BJ (cell line): Measurements from ENCODE around the gene OOSP1. TPM values are rescaled to one million over a fixed set of nuclear protein-coding genes. Genes with fewer than 3 reads are reported as not detected.

ENCODE experiments used
- CTCF ChIA-PET: fragments of 350-600 bp; formaldehyde crosslinking; extraction: SDS; loops from one replicate; lab custom pipeline; 2021; ENCODE audit warnings: antibody characterized with exemption, inconsistent platforms; lab: Yijun Ruan, JAX
- POLR2A ChIA-PET: fragments of 300-600 bp; sonication (Branson Sonifier 250); formaldehyde crosslinking; extraction: SDS; loops from one replicate; lab custom pipeline; 2021; ENCODE audit warnings: antibody characterized with exemption; lab: Charles Lee
- DNase-seq: peaks from one replicate; pipeline ENCODE4 v3.0.0-alpha.2; 2011; ENCODE audit warnings: low read depth
- H3K27me3 ChIP-seq: 2 replicates; pipeline ENCODE4 v1.6.0; 2011; ENCODE audit warnings: low read length; ENCODE audit not compliant: control insufficient read depth, insufficient read depth
- H3K36me3 ChIP-seq: 2 replicates; pipeline ENCODE4 v1.5.1; 2011; ENCODE audit warnings: low read length; ENCODE audit not compliant: control insufficient read depth, insufficient read depth
- H3K4me3 ChIP-seq: 2 replicates; pipeline ENCODE4 v1.5.1; 2011; ENCODE audit warnings: low read depth, mild to moderate bottlenecking, control low read depth, low read length
- CTCF ChIP-seq: IDR thresholded peaks from 2 replicates; pipeline ENCODE4 v1.5.1; 2011; ENCODE audit warnings: low read depth, mild to moderate bottlenecking, control low read depth, inconsistent platforms, low read length, moderate library complexity; ENCODE audit not compliant: insufficient read depth
- polyA minus RNA-seq: library from RNA; depleted of rRNA, polyadenylated mRNA; stranded (reverse); fragments of >200 nt; gene quantifications from 2 replicates; pipeline ENCODE4 v1.2.3, GENCODE V29; 2011; rRNA and poly(A)+ RNA removed
- polyA plus RNA-seq: library from polyadenylated mRNA; depleted of rRNA; stranded (reverse); fragments of >200 nt; gene quantifications from 2 replicates; pipeline ENCODE4 v1.2.3, GENCODE V29; 2011; rRNA removed

The OOSP1 gene
- not detected in 2 replicates for polyA plus RNA-seq
- polyA minus RNA-seq, result not detected in 2 replicates

DNA sequence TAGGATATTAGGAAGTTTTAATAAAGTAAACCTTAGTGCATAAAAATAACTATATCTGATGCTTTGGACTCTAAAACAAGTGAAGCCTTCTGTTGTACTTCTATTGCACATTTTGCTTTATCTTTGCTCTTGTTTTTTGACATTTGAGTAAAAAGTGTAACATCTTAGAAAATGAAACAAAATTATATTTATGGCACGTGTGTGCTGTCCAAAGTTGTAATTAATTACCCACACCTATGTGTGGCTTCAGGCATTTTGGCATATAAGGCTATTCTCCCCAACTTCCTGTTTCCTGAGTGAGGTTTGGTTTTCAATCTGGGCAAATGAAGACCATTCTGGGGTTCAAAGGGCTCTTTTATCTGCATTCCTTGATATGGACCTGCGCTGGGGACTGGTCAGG, at the start of gene OOSP1:
Gene OOSP1 (plus strand): TSS at position 301 of the 400 bp plus-strand sequence. CDS start 23 bp downstream, at position 324.
- ChIA-PET POLR2A (no interaction called here), CTCF (no interaction called here)
- Histone ChIP-seq H3K27me3 (no peaks in the 10 kb centered on the region), H3K36me3 (no peaks in the 10 kb centered on the region), H3K4me3 (no peak within 1 kb of the TSS)
- no peak for TF ChIP-seq CTCF
- DNase-seq, result no peak

GRCh38 chr11:59891781-59892181, 46.5 kb upstream of the OOSP1 start:
- no peak for DNase-seq
- H3K4me3 ChIP-seq, result no peak overlapping the region
- H3K27me3 ChIP-seq, result no peaks in the 10 kb centered on the region
- CTCF ChIA-PET, result interaction anchor here (0.6 kb wide), 1 partner anchor 11 kb away, joined by 3 read pairs; no protein-coding TSS in a partner anchor
- POLR2A ChIA-PET, result no interaction called here
- TF ChIP-seq CTCF, result no peak
- H3K36me3 ChIP-seq, result no peaks in the 10 kb centered on the region

GRCh38 chr11:59894616-59895015, 43.6 kb upstream of the OOSP1 start:
- DNase-seq, result no peak
- ChIA-PET POLR2A (no interaction called here), CTCF (no interaction called here)
- Histone ChIP-seq H3K36me3 (no peaks in the 10 kb centered on the region), H3K27me3 (no peaks in the 10 kb centered on the region), H3K4me3 (no peak overlapping the region)
- no peak for TF ChIP-seq CTCF

- ChIA-PET CTCF (no interaction called here), POLR2A (no interaction called here)
- H3K36me3 ChIP-seq, result no peaks in the 10 kb centered on the region
- no peak overlapping the region for H3K4me3 ChIP-seq
- TF ChIP-seq CTCF, result no peak
- no peak for DNase-seq
- H3K27me3 ChIP-seq, result no peaks in the 10 kb centered on the region
Observed at GRCh38 chr11:59898046-59898445, 40.2 kb upstream of the OOSP1 start.

DNA sequence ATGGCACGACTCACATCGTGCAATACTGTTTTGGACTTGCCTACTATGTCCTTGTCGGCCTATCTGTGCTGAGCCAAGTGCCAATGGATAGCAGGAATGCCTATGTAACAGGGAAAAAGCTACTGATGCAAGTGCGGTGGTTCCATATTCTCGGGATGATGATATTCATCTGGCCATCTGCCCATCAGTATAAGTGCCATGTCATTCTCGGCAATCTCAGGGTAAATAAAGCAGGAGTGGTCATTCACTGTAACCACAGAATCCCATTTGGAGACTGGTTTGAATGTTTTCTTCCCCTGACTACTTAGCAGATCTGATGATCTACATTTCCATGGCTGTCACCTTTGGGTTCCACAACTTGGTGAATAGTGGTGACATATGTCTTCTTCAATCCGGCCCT, 39.6 kb upstream of the OOSP1 start:
- Histone ChIP-seq H3K27me3 (no peaks in the 10 kb centered on the region), H3K36me3 (no peaks in the 10 kb centered on the region), H3K4me3 (no peak overlapping the region)
- POLR2A ChIA-PET, result no interaction called here
- CTCF ChIA-PET, result no interaction called here
- no peak for TF ChIP-seq CTCF
- DNase-seq, result no peak
